ENCODE results near the gene ARHGAP27. TPM values are rescaled to one million over a fixed set of nuclear protein-coding genes. Genes with fewer than 3 reads are reported as not detected.

ARHGAP27 gene
- total RNA-seq, 1 donor from 2014 or later: 10.0 TPM

- Mint-ChIP-seq H3K27ac (ENCODE audit: unreplicated experiment) (no peak overlapping the region), H3K4me1 (ENCODE audit: low read depth, unreplicated experiment) (peaks cover 2% of the 10 kb centered on the region), H3K36me3 (ENCODE audit: low read depth, unreplicated experiment) (peaks cover 2% of the 10 kb centered on the region), H3K9me3 (ENCODE audit: unreplicated experiment) (peaks cover 10% of the 10 kb centered on the region), H3K27me3 (ENCODE audit: low read depth, unreplicated experiment) (peaks cover 9% of the 10 kb centered on the region), H3K4me3 (ENCODE audit: unreplicated experiment) (no peak overlapping the region)
- H3K4me2 ChIP-seq (ENCODE audit: low read length): no peak overlapping the region
- FAIRE-seq (no peak), DNase-seq (ENCODE audit: low read depth) (no peak)
- no peak for TF ChIP-seq EZH2 (IDR thresholded peaks at IDR 0.05; ENCODE audit: insufficient read depth, low read length)
- TF ChIP-seq CTCF (IDR thresholded peaks at IDR 0.05; ENCODE audit: insufficient read depth, low read depth, low read length): no peak
- H3K4me3 ChIP-seq (ENCODE audit: insufficient read depth, low read depth, low read length): no peak overlapping the region
- H4K20me1 ChIP-seq (ENCODE audit: insufficient read depth, low read length): no peaks in the 10 kb centered on the region
- peaks cover 3% of the 10 kb centered on the region for H3K4me1 ChIP-seq (ENCODE audit: insufficient read depth, low read length)
- H3K27ac ChIP-seq (ENCODE audit: low read depth, low read length): no peak overlapping the region
- no peaks in the 10 kb centered on the region for H3K79me2 ChIP-seq (ENCODE audit: insufficient read depth, low read length)
- no peak overlapping the region for H2AFZ ChIP-seq (ENCODE audit: low read depth, low read length)
- H3K9ac ChIP-seq (ENCODE audit: low read length): no peak overlapping the region
- no peaks in the 10 kb centered on the region for H3K27me3 ChIP-seq (ENCODE audit: insufficient read depth, low read length)
- no peaks in the 10 kb centered on the region for H3K36me3 ChIP-seq (ENCODE audit: insufficient read depth, low read length)
- peaks cover 3% of the 10 kb centered on the region for H3K9me3 ChIP-seq (ENCODE audit: insufficient read depth, low read depth, low read length)
Observed at GRCh38 chr17:45357364-45357997, 75.2 kb downstream of the ARHGAP27 start.

- DNase-seq (ENCODE audit: low read depth): no peak
- Mint-ChIP-seq H3K9me3 (ENCODE audit: unreplicated experiment) (peaks cover 15% of the 10 kb centered on the region), H3K4me1 (ENCODE audit: low read depth, unreplicated experiment) (peaks cover 2% of the 10 kb centered on the region), H3K27ac (ENCODE audit: unreplicated experiment) (no peak overlapping the region), H3K36me3 (ENCODE audit: low read depth, unreplicated experiment) (peaks cover 4% of the 10 kb centered on the region), H3K4me3 (ENCODE audit: unreplicated experiment) (no peak overlapping the region), H3K27me3 (ENCODE audit: low read depth, unreplicated experiment) (peaks cover 6% of the 10 kb centered on the region)
- H3K4me1 ChIP-seq (ENCODE audit: insufficient read depth, low read length): peaks cover 3% of the 10 kb centered on the region
- no peaks in the 10 kb centered on the region for H4K20me1 ChIP-seq (ENCODE audit: insufficient read depth, low read length)
- H3K36me3 ChIP-seq (ENCODE audit: insufficient read depth, low read length): no peaks in the 10 kb centered on the region
- H3K27me3 ChIP-seq (ENCODE audit: insufficient read depth, low read length): no peaks in the 10 kb centered on the region
- H3K9me3 ChIP-seq (ENCODE audit: insufficient read depth, low read depth, low read length): peaks cover 6% of the 10 kb centered on the region
- H2AFZ ChIP-seq (ENCODE audit: low read depth, low read length): peak overlapping the region; percentile 5
- H3K27ac ChIP-seq (ENCODE audit: low read depth, low read length): no peak overlapping the region
- FAIRE-seq: no peak
- no peak overlapping the region for H3K4me2 ChIP-seq (ENCODE audit: low read length)
- H3K9ac ChIP-seq (ENCODE audit: low read length): no peak overlapping the region
- H3K4me3 ChIP-seq (ENCODE audit: insufficient read depth, low read depth, low read length): no peak overlapping the region
- H3K79me2 ChIP-seq (ENCODE audit: insufficient read depth, low read length): no peaks in the 10 kb centered on the region
- TF ChIP-seq EZH2 (IDR thresholded peaks at IDR 0.05; ENCODE audit: insufficient read depth, low read length) (no peak), CTCF (IDR thresholded peaks at IDR 0.05; ENCODE audit: insufficient read depth, low read depth, low read length) (no peak)
Observed at GRCh38 chr17:45355087-45355486, 77.6 kb downstream of the ARHGAP27 start.

DNA sequence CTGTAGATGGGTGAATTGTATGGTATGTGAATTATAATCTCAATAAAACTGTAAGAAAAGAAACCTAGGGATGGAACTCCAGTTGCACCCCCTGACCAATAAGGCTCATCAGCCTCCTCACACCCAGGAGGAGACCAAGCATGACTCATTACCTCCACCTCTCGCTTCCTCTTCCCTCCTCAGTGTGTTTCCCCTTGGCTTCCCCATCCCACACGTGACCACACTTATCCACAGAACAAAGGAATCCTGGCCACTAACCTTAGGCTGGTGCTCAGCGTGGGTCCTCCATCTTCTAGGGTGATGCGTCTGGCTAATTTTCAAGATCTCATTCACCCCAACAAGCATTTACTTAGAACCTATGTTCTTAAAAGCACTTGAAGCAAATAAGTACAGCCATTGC is 79.6 kb downstream of the ARHGAP27 start:
- no peak overlapping the region for H3K27ac Mint-ChIP-seq (ENCODE audit: unreplicated experiment)
- no peaks in the 10 kb centered on the region for H3K27me3 ChIP-seq (ENCODE audit: insufficient read depth, low read length)
- FAIRE-seq (no peak), DNase-seq (ENCODE audit: low read depth) (no peak)
- peaks cover 4% of the 10 kb centered on the region for H3K36me3 Mint-ChIP-seq (ENCODE audit: low read depth, unreplicated experiment)
- no peaks in the 10 kb centered on the region for H3K79me2 ChIP-seq (ENCODE audit: insufficient read depth, low read length)
- no peak overlapping the region for H3K9ac ChIP-seq (ENCODE audit: low read length)
- H3K4me3 Mint-ChIP-seq (ENCODE audit: unreplicated experiment): no peak overlapping the region
- H3K9me3 Mint-ChIP-seq (ENCODE audit: unreplicated experiment): peaks cover 15% of the 10 kb centered on the region
- no peak overlapping the region for H2AFZ ChIP-seq (ENCODE audit: low read depth, low read length)
- peaks cover 3% of the 10 kb centered on the region for H3K4me1 ChIP-seq (ENCODE audit: insufficient read depth, low read length)
- no peak overlapping the region for H3K4me3 ChIP-seq (ENCODE audit: insufficient read depth, low read depth, low read length)
- no peaks in the 10 kb centered on the region for H3K36me3 ChIP-seq (ENCODE audit: insufficient read depth, low read length)
- H4K20me1 ChIP-seq (ENCODE audit: insufficient read depth, low read length): no peaks in the 10 kb centered on the region
- H3K4me2 ChIP-seq (ENCODE audit: low read length): no peak overlapping the region
- TF ChIP-seq CTCF (IDR thresholded peaks at IDR 0.05; ENCODE audit: insufficient read depth, low read depth, low read length) (no peak), EZH2 (IDR thresholded peaks at IDR 0.05; ENCODE audit: insufficient read depth, low read length) (no peak)
- no peak overlapping the region for H3K27ac ChIP-seq (ENCODE audit: low read depth, low read length)
- peaks cover 2% of the 10 kb centered on the region for H3K4me1 Mint-ChIP-seq (ENCODE audit: low read depth, unreplicated experiment)
- H3K27me3 Mint-ChIP-seq (ENCODE audit: low read depth, unreplicated experiment): peaks cover 6% of the 10 kb centered on the region
- H3K9me3 ChIP-seq (ENCODE audit: insufficient read depth, low read depth, low read length): peaks cover 6% of the 10 kb centered on the region
